ENCODE data around the gene CLN5.

Gene CLN5

GRCh38 chr13:76965759-76966421 is 26.0 kb upstream of the CLN5 start:
- Histone ChIP-seq H3K27me3 (ENCODE audit: insufficient read depth, low read depth, severe bottlenecking) (no peaks in the 10 kb centered on the region), H3K9me3 (ENCODE audit: severe bottlenecking) (no peaks in the 10 kb centered on the region), H3K36me3 (no peaks in the 10 kb centered on the region), H3K4me3 (ENCODE audit: low read depth, low read length) (no peak overlapping the region), H3K27ac (no peak overlapping the region)
- TF ChIP-seq, protein P1, sequence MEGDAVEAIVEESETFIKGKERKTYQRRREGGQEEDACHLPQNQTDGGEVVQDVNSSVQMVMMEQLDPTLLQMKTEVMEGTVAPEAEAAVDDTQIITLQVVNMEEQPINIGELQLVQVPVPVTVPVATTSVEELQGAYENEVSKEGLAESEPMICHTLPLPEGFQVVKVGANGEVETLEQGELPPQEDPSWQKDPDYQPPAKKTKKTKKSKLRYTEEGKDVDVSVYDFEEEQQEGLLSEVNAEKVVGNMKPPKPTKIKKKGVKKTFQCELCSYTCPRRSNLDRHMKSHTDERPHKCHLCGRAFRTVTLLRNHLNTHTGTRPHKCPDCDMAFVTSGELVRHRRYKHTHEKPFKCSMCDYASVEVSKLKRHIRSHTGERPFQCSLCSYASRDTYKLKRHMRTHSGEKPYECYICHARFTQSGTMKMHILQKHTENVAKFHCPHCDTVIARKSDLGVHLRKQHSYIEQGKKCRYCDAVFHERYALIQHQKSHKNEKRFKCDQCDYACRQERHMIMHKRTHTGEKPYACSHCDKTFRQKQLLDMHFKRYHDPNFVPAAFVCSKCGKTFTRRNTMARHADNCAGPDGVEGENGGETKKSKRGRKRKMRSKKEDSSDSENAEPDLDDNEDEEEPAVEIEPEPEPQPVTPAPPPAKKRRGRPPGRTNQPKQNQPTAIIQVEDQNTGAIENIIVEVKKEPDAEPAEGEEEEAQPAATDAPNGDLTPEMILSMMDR (IDR thresholded peaks at IDR 0.05; ENCODE audit: low read depth, low read length): no peak
- no peak for DNase-seq

- no peaks in the 10 kb centered on the region for H3K36me3 ChIP-seq
- TF ChIP-seq, protein P1 (IDR thresholded peaks at IDR 0.05; ENCODE audit: low read depth, low read length): no peak
- no peak overlapping the region for H3K4me3 ChIP-seq (ENCODE audit: low read depth, low read length)
- DNase-seq: no peak
- H3K27ac ChIP-seq: no peak overlapping the region
- H3K27me3 ChIP-seq (ENCODE audit: insufficient read depth, low read depth, severe bottlenecking): no peaks in the 10 kb centered on the region
- H3K9me3 ChIP-seq (ENCODE audit: severe bottlenecking): no peaks in the 10 kb centered on the region
These were observed 24.9 kb upstream of the CLN5 start for GRCh38 chr13:76967031-76967430.

- Histone ChIP-seq H3K27ac (peak overlapping the region; percentile 71), H3K9me3 (ENCODE audit: severe bottlenecking) (no peaks in the 10 kb centered on the region), H3K36me3 (no peaks in the 10 kb centered on the region), H3K4me3 (ENCODE audit: low read depth, low read length) (no peak overlapping the region), H3K27me3 (ENCODE audit: insufficient read depth, low read depth, severe bottlenecking) (no peaks in the 10 kb centered on the region)
- TF ChIP-seq, protein P1 (IDR thresholded peaks at IDR 0.05; ENCODE audit: low read depth, low read length): no peak
- peak; percentile 82 for DNase-seq
These were observed 23.8 kb upstream of the CLN5 start for GRCh38 chr13:76968041-76968440.

DNA sequence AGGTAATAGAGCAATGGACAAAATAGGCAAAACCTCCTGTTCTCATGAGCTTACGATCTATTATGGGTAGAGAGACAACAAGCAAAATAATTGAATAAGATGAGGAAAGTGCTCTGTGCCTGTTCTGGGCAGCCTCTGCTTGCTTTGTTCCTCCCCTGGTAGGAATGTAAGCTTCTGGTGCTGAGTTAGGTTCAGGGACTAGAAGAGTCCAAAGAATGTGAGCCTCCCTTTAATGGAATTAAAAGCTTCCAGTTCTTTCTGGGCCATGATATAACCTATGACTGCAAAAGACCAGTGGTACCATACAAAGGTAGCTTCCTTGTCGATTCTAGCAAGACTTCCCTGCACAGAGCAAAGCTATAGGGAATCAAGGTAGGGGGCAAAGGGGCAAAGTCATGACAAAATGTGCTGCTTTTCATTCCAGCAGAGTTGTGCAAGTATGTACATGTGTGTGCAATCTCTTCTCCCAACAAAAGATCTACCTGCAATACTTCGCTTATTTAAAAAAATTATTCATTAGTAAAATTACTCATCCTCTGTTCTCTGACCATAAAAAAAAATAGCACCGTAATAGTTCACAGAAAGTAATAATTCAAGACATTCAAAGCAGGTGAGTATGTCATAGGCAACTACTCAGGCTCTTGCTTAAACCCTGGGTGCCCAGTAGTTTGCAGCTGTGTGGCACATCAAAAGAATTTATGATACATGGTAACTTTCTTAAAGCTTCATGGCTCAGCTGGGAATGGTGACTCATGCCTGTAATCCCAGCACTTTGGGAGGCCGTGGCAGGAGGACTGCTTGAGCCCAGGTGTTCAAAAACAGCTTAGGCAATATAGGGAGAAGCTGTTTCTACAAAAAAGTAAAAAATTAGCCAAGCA is 22.2 kb upstream of the CLN5 start:
- no peak overlapping the region for H3K4me3 ChIP-seq (ENCODE audit: low read depth, low read length)
- TF ChIP-seq, protein P1 (IDR thresholded peaks at IDR 0.05; ENCODE audit: low read depth, low read length): no peak
- no peaks in the 10 kb centered on the region for H3K9me3 ChIP-seq (ENCODE audit: severe bottlenecking)
- no peak overlapping the region for H3K27ac ChIP-seq
- H3K27me3 ChIP-seq (ENCODE audit: insufficient read depth, low read depth, severe bottlenecking): no peaks in the 10 kb centered on the region
- DNase-seq: no peak
- H3K36me3 ChIP-seq: no peaks in the 10 kb centered on the region

- no peak for DNase-seq
- TF ChIP-seq, protein P1 (IDR thresholded peaks at IDR 0.05; ENCODE audit: low read depth, low read length): no peak
- Histone ChIP-seq H3K27ac (no peak overlapping the region), H3K9me3 (ENCODE audit: severe bottlenecking) (no peaks in the 10 kb centered on the region), H3K27me3 (ENCODE audit: insufficient read depth, low read depth, severe bottlenecking) (no peaks in the 10 kb centered on the region), H3K4me3 (ENCODE audit: low read depth, low read length) (no peak overlapping the region), H3K36me3 (no peaks in the 10 kb centered on the region)
These were observed 20.7 kb upstream of the CLN5 start for GRCh38 chr13:76971215-76971614.
